ENCODE data around the gene SORBS2.

DNA sequence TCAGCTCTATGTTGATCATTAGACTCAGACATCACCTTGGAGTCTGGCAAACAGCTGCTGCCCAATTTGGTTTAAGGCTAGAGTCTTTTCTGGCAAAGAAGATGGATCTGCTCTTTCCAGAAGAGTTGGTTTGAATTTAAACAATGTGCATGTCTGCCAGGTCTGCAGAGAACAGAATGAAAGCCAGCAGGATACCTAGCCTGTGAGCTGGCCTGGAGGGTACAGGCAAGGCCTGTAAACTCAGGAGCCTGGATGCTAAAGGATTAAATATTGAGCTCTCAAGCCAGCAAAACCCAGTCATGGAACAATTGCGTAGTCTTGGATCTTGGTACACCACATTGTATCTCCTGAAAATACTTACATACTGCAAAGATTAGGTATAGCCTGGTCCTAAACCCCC lies 261.1 kb downstream of the SORBS2 start:
- TF ChIP-seq POLR2A (IDR thresholded peaks at IDR 0.05; ENCODE audit: low read depth, low read length) (no peak), JUN (IDR thresholded peaks at IDR 0.05; ENCODE audit: borderline replicate concordance, insufficient read depth, insufficient read length, low read depth) (no peak), POLR2AphosphoS5 (IDR thresholded peaks at IDR 0.05; ENCODE audit: insufficient read depth, low read depth, low read length) (no peak), EZH2 (IDR thresholded peaks at IDR 0.05; ENCODE audit: borderline replicate concordance, low read depth, low read length, severe bottlenecking) (no peak), FOS (IDR thresholded peaks at IDR 0.05; ENCODE audit: borderline replicate concordance, insufficient read depth, low read length) (no peak), MYC (IDR thresholded peaks at IDR 0.05; ENCODE audit: low read depth, low read length) (no peak), GATA2 (IDR thresholded peaks at IDR 0.05; ENCODE audit: insufficient read depth, insufficient read length, low read depth, low read length) (no peak)
- TF ChIP-seq, protein P1, sequence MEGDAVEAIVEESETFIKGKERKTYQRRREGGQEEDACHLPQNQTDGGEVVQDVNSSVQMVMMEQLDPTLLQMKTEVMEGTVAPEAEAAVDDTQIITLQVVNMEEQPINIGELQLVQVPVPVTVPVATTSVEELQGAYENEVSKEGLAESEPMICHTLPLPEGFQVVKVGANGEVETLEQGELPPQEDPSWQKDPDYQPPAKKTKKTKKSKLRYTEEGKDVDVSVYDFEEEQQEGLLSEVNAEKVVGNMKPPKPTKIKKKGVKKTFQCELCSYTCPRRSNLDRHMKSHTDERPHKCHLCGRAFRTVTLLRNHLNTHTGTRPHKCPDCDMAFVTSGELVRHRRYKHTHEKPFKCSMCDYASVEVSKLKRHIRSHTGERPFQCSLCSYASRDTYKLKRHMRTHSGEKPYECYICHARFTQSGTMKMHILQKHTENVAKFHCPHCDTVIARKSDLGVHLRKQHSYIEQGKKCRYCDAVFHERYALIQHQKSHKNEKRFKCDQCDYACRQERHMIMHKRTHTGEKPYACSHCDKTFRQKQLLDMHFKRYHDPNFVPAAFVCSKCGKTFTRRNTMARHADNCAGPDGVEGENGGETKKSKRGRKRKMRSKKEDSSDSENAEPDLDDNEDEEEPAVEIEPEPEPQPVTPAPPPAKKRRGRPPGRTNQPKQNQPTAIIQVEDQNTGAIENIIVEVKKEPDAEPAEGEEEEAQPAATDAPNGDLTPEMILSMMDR (IDR thresholded peaks at IDR 0.05; ENCODE audit: extremely low read depth in 1 of 2, insufficient read depth in 1 of 2, low read depth in 1 of 2, low read length in 2 of 2) = no peak
- TF ChIP-seq, protein P2, sequence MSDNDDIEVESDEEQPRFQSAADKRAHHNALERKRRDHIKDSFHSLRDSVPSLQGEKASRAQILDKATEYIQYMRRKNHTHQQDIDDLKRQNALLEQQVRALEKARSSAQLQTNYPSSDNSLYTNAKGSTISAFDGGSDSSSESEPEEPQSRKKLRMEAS (IDR thresholded peaks at IDR 0.05; ENCODE audit: insufficient read depth, insufficient read length) = no peak

Data from endothelial cell of umbilical vein (primary cell).